ENCODE results near the gene ZNF582.
A peak's percentile ranks its signal among the peaks of the same experiment; 100 is the strongest.

ZNF582 gene

GRCh38 chr19:56403764-56404704 is 10.7 kb upstream of the ZNF582 start, which contains the start of gene ZNF583:
Gene ZNF583 (plus strand): TSS chr19:56404332. CDS start chr19:56407115, 2,783 bp downstream.
- TF ChIP-seq CTCF (conservative IDR thresholded peaks at IDR 0.05; ENCODE audit: low read depth, low read length) = no peak
- H3K4me3 ChIP-seq (ENCODE audit: low read length) = peak within 1 kb of the TSS; percentile 72
- peak; percentile 84 for DNase-seq (ENCODE audit: low read depth)

DNA sequence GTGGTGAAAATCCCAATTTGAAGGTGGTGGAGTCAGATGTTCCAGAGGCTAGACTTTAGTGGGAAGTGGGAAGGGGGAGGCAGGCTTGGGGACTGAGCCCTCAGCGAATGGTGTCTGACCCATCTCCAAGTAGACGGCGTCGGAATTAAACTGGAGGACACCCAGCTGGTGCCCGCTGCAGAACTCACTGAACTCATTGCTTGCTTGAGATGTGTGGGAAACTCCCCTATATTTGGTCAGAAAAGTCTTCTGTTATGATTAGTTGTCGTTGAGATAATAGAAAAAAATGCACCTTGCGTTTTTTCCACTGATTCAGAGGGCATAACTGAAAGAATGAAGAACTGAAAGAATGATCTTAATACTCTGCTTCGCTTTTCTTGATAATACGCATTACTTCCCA is 9.9 kb upstream of the ZNF582 start:
- no peak for TF ChIP-seq CTCF (conservative IDR thresholded peaks at IDR 0.05; ENCODE audit: low read depth, low read length)

GRCh38 chr19:56400485-56400884 is 7.2 kb upstream of the ZNF582 start:
- no peak for DNase-seq (ENCODE audit: low read depth)
- TF ChIP-seq CTCF (conservative IDR thresholded peaks at IDR 0.05; ENCODE audit: low read depth, low read length) = no peak

More for the DNA sequence above, 9.9 kb upstream of the ZNF582 start:
- H3K4me3 ChIP-seq (ENCODE audit: low read length) = peak overlapping the region; percentile 72
- DNase-seq (ENCODE audit: low read depth) = no peak

GRCh38 chr19:56398809-56399208 is 5.5 kb upstream of the ZNF582 start:
- TF ChIP-seq CTCF (conservative IDR thresholded peaks at IDR 0.05; ENCODE audit: low read depth, low read length) = no peak
- no peak overlapping the region for H3K4me3 ChIP-seq (ENCODE audit: low read length)
- no peak for DNase-seq (ENCODE audit: low read depth)

More at GRCh38 chr19:56400485-56400884, 7.2 kb upstream of the ZNF582 start:
- H3K4me3 ChIP-seq (ENCODE audit: low read length) = no peak overlapping the region

DNA sequence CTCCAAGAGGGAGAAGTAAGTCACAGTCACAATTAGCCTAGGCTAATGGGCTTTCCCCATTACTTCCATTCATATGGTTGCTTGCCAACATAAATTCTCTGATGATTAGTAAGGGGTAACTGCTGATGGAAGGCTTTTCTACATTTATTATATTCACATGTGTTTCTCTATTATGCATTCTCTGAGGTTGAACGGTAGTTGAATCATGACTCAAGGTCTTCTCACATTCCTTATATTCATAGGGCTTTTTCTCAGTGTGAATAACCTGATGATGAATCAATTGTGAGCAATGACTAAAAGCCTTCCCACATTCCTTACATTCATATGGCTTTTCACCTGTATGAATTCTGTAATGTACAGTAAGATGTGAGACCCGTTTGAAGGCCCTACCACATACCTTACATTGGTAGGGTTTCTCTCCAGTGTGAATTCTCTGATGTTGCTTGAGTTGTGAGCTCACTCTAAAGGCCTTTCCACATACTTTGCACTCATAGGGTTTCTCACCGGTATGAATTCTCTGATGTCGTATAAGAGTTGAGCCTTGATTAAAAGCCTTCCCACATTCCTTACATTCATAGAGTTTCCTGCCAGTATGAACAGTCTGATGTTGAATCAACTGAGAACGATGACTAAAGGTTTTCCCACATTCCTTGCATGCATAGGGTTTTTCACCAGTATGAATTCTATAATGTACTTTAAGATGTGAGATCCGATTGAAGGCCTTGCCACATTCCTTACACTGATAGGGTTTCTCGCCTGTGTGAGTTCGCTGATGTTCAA is 9.3 kb downstream of the ZNF582 start:
- no peak overlapping the region for H3K4me3 ChIP-seq (ENCODE audit: low read length)
- no peak for DNase-seq (ENCODE audit: low read depth)
- TF ChIP-seq CTCF (conservative IDR thresholded peaks at IDR 0.05; ENCODE audit: low read depth, low read length) = no peak

- H3K4me3 ChIP-seq (ENCODE audit: low read length) = no peak overlapping the region
Measured at GRCh38 chr19:56377105-56377924, 16.0 kb downstream of the ZNF582 start.

More at GRCh38 chr19:56377105-56377924, 16.0 kb downstream of the ZNF582 start:
- no peak for TF ChIP-seq CTCF (conservative IDR thresholded peaks at IDR 0.05; ENCODE audit: low read depth, low read length)
- no peak for DNase-seq (ENCODE audit: low read depth)
